Measurements from ENCODE around the gene LMX1B.

Gene LMX1B

DNA sequence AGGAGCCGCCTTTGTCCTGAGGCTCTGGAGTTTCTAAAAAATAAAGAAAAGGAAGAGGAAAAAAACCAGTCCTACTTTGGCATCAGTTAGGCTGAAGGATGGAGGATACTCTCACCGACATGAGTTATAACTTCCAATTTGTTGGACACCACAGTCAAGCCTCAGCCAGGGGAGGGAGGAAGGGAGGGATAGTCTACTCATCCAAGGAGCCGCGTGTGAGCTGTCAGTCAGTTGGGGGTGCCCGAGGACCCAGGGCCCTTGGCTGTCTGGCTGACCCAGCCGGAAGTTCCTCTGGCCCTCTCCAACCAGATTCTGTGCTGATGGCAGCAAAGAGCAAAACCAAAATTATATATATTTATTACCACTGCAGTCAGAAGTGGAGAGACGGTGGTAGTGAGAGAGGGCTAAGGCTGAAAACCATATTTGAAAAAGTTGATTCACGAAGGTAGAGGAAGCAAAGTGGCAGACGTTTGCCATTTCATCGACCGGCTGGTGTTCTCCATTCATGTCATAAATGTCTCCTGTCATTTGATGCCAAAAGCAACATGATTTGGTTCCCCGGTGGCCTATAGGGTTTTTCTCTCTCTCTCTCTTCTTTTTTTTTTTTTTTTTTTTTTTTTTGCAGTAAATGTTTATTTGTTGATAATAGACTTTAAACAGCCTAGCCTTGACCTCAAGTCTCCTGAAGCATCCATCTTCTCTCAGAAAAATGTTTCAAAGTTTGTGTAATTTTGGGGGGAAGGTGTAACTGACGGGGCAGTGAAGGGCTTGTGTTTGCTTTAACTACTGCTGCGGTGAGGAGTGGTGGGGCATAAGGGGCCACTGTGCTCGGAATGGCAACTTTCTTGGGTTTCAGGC lies 7.6 kb downstream of the LMX1B start:
- in situ Hi-C loops (cut with MboI; ENCODE audit: low sequenced_read_pairs, unreplicated experiment), result no loop called here
- TF ChIP-seq, protein P1, sequence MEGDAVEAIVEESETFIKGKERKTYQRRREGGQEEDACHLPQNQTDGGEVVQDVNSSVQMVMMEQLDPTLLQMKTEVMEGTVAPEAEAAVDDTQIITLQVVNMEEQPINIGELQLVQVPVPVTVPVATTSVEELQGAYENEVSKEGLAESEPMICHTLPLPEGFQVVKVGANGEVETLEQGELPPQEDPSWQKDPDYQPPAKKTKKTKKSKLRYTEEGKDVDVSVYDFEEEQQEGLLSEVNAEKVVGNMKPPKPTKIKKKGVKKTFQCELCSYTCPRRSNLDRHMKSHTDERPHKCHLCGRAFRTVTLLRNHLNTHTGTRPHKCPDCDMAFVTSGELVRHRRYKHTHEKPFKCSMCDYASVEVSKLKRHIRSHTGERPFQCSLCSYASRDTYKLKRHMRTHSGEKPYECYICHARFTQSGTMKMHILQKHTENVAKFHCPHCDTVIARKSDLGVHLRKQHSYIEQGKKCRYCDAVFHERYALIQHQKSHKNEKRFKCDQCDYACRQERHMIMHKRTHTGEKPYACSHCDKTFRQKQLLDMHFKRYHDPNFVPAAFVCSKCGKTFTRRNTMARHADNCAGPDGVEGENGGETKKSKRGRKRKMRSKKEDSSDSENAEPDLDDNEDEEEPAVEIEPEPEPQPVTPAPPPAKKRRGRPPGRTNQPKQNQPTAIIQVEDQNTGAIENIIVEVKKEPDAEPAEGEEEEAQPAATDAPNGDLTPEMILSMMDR (IDR thresholded peaks at IDR 0.05; ENCODE audit: borderline replicate concordance, control extremely low read depth, extremely low read depth, insufficient read depth, missing control alignments), result no peak
- no peak for DNase-seq (ENCODE audit: low spot score)

DNA sequence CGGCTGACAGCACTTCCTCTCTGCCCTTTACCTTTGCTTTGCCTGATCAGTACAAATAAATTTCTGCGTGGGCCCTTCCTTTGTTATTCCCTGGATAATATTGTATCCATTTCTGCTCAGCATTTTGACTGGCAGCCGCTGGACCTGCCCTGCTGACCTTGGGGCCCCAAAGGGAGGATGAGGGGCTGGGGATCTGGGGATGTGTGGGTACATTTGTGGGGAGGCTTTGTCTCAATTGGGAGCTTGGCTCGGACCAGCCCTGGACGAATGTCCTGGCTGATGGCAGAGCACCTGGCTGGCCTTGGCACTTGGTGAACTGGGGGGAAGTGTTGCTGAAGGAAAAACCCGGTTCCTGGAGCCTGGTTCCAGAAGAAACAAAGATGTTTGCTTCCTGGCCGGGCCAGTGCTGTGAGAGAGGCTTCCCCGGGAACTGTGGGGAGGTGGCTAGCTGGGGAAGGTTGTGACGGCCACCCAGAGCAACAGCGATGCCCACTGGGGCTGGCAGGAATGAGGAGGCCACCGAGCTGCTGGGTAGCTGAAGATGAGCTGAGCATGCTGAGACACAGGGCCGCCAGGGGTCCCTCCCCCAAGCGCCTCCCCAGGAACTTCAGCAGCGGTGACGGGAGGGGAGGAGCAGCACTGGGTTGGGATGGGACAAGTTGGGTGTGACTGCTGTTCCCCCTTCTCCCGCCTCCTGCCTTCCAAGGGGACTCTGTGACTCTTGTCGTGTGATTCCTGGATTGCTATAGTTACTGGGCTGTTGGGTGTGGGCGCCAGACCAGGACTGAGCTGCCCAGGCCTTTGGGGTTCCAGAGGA lies 8.4 kb downstream of the LMX1B start:
- in situ Hi-C loops (cut with MboI; ENCODE audit: low sequenced_read_pairs, unreplicated experiment), result no loop called here

DNA sequence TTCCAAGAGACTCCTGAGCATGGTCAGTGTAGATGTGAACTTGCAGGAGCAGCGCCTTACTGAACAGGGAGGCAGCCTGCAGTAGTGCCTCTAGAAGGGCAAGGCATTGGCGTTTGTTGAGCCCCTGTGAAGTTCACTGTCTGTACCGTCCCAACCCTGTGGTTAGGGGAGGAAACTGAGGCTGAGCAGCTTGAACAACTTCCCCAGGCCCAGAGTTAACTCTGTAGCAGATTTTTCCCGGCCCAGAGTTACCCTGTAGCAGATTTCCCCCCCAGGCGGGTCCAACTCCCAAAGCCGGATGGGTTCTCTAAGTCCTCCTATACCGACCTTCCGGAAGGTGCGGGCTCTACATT lies 9.6 kb downstream of the LMX1B start:
- no peak for DNase-seq (ENCODE audit: low spot score)
- in situ Hi-C loops (cut with MboI; ENCODE audit: low sequenced_read_pairs, unreplicated experiment), result no loop called here
- TF ChIP-seq, protein P1 (IDR thresholded peaks at IDR 0.05; ENCODE audit: borderline replicate concordance, control extremely low read depth, extremely low read depth, insufficient read depth, missing control alignments), result no peak

More for the DNA sequence above, 8.4 kb downstream of the LMX1B start:
- TF ChIP-seq, protein P1 (IDR thresholded peaks at IDR 0.05; ENCODE audit: borderline replicate concordance, control extremely low read depth, extremely low read depth, insufficient read depth, missing control alignments), result no peak
- DNase-seq (ENCODE audit: low spot score), result no peak

DNA sequence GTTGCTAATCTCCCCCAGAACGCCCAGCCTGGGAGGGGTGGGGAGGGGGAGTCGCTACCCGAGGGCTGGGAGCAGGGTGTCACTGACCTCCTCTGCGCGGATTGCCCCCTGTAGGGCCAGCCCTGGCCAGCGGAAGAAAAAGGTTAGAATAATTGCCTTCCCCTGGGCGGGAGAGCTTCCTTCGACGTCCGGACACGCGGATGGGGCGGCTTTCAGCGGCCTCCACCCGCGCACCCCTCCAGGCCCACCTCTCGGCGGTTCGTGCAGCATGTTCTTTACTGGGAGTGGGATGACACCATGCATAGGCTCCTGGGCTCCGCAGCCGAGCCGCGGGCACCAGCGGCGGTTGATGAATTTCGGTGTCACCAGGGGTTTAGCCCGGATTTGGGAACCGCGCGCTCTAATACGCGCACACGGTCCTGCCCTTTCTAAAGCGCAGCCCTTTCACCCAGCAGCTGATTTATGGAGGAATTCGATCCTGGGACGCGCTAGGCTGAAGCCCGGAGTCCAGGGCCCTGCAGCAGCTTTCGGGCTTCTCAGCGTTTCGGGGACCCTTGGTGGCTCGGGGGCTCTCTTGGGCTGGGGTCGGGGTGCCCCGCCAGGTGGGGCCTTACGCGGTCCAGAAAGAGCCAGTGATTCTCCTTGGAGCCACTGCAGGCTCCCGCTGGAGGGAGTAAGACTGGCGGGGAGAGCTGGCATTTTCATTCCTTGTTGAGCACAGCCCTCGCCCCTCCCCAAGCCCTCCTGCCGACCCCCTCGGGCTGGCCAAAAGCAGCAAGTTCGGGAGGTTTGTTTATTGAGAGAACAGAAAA lies 10.1 kb downstream of the LMX1B start:
- TF ChIP-seq, protein P1 (IDR thresholded peaks at IDR 0.05; ENCODE audit: borderline replicate concordance, control extremely low read depth, extremely low read depth, insufficient read depth, missing control alignments), result no peak
- in situ Hi-C loops (cut with MboI; ENCODE audit: low sequenced_read_pairs, unreplicated experiment), result no loop called here

DNA sequence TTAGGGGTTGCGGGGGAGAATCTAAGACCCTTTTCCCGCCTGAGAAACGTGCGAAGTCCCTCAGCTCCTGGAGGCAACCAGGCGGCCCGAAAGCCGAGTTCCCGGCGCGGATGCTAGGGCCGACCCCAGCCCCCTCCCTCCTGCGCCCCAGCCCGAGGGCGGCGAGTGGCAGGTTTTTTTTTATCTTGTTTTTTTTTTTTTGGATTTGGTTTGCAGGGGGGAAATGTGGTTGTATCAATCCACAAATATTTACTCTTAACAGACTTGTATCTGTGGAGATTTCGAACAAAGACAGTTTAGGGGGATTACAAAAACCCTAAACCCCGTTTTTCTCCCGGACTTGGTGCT lies 10.7 kb downstream of the LMX1B start:
- in situ Hi-C loops (cut with MboI; ENCODE audit: low sequenced_read_pairs, unreplicated experiment), result no loop called here
- no peak for DNase-seq (ENCODE audit: low spot score)
- TF ChIP-seq, protein P1 (IDR thresholded peaks at IDR 0.05; ENCODE audit: borderline replicate concordance, control extremely low read depth, extremely low read depth, insufficient read depth, missing control alignments), result no peak

More for the DNA sequence above, 10.1 kb downstream of the LMX1B start:
- DNase-seq (ENCODE audit: low spot score), result no peak

DNA sequence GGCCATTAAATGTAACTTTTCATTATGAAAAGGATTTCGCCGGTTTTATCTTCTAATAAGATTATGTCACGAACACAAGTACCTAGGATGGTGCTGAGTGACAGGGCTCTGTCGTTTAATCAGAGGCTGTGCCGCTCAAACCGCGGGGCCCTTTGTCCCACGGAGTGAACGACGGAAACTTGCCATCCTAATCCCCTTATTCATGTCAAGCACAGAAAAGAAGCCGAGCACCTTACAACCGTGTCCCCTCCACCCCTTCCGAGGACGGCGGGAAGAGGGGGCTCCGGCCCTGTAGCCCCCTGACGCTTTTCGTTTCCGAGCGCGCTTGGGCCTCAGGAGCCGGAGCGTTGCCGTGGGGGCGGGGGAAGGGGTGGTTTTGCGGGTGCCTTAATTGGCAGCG lies 11.2 kb downstream of the LMX1B start:
- no peak for DNase-seq (ENCODE audit: low spot score)
- TF ChIP-seq, protein P1 (IDR thresholded peaks at IDR 0.05; ENCODE audit: borderline replicate concordance, control extremely low read depth, extremely low read depth, insufficient read depth, missing control alignments), result no peak
- in situ Hi-C loops (cut with MboI; ENCODE audit: low sequenced_read_pairs, unreplicated experiment), result no loop called here
